ENCODE measurements around the gene RYR3.

Gene RYR3

GRCh38 chr15:33369941-33370622 lies 59.3 kb downstream of the RYR3 start:
- no peak overlapping the region for H3K4me3 ChIP-seq
- no peak overlapping the region for H3K9ac ChIP-seq
- H3K4me1 ChIP-seq: peaks cover 0 to 20% (median 0%) of the 10 kb centered on the region in 10 experiments; a peak in 6 of 20 replicates
- H3K36me3 ChIP-seq: no peaks in the 10 kb centered on the region
- H4K20me1 ChIP-seq: no peaks in the 10 kb centered on the region
- no peaks in the 10 kb centered on the region for H3K27me3 ChIP-seq
- H3K27ac ChIP-seq: no peak overlapping the region
- no peaks in the 10 kb centered on the region for H3K9me3 ChIP-seq (replicated peaks in 1 of 11)
- no peak overlapping the region for H3K4me2 ChIP-seq
- no peak for TF ChIP-seq Cebpa-rat (IDR thresholded peaks at IDR 0.05)

GRCh38 chr15:33370623-33371020 lies 59.9 kb downstream of the RYR3 start:
- Histone ChIP-seq H3K9me3 (replicated peaks in 1 of 11) (no peaks in the 10 kb centered on the region), H3K27ac (no peak overlapping the region), H3K4me1 (peaks cover 0 to 25% (median 0%) of the 10 kb centered on the region in 10 experiments; a peak in 6 of 20 replicates), H3K4me3 (no peak overlapping the region), H4K20me1 (no peaks in the 10 kb centered on the region), H3K4me2 (no peak overlapping the region), H3K36me3 (no peaks in the 10 kb centered on the region), H3K9ac (no peak overlapping the region), H3K27me3 (no peaks in the 10 kb centered on the region)
- no peak for TF ChIP-seq Cebpa-rat (IDR thresholded peaks at IDR 0.05)

- no peaks in the 10 kb centered on the region for H4K20me1 ChIP-seq
- H3K4me3 ChIP-seq: no peak overlapping the region
- no peak for TF ChIP-seq Cebpa-rat (IDR thresholded peaks at IDR 0.05)
- no peak overlapping the region for H3K4me2 ChIP-seq
- H3K9ac ChIP-seq: no peak overlapping the region
- no peak overlapping the region for H3K27ac ChIP-seq
- no peaks in the 10 kb centered on the region for H3K27me3 ChIP-seq
- H3K9me3 ChIP-seq (replicated peaks in 1 of 11): no peaks in the 10 kb centered on the region
- peaks cover 0 to 28% (median 0%) of the 10 kb centered on the region in 10 experiments; a peak in 6 of 20 replicates for H3K4me1 ChIP-seq
- H3K36me3 ChIP-seq: no peaks in the 10 kb centered on the region
Observed at GRCh38 chr15:33371159-33371558, 60.4 kb downstream of the RYR3 start.

GRCh38 chr15:33374226-33374914 lies 63.6 kb downstream of the RYR3 start:
- peaks cover 0 to 41% (median 0%) of the 10 kb centered on the region in 10 experiments; a peak in 6 of 20 replicates for H3K4me1 ChIP-seq
- H3K27ac ChIP-seq: no peak overlapping the region
- no peaks in the 10 kb centered on the region for H3K9me3 ChIP-seq (replicated peaks in 1 of 11)
- no peaks in the 10 kb centered on the region for H3K27me3 ChIP-seq
- no peak for TF ChIP-seq Cebpa-rat (IDR thresholded peaks at IDR 0.05)
- H3K4me2 ChIP-seq: peak overlapping the region in 2 of 11 experiments; percentile 36 to 51; a peak in 3 of 22 replicates
- H3K36me3 ChIP-seq: no peaks in the 10 kb centered on the region
- H3K9ac ChIP-seq: no peak overlapping the region
- no peak overlapping the region for H3K4me3 ChIP-seq
- H4K20me1 ChIP-seq: no peaks in the 10 kb centered on the region

GRCh38 chr15:33375236-33375635 lies 64.5 kb downstream of the RYR3 start:
- Histone ChIP-seq H4K20me1 (no peaks in the 10 kb centered on the region), H3K36me3 (no peaks in the 10 kb centered on the region), H3K27me3 (no peaks in the 10 kb centered on the region), H3K27ac (no peak overlapping the region), H3K4me2 (peak overlapping the region in 2 of 11 experiments; percentile 36 to 51; a peak in 3 of 22 replicates), H3K4me3 (no peak overlapping the region), H3K9me3 (replicated peaks in 1 of 11) (no peaks in the 10 kb centered on the region), H3K4me1 (peaks cover 0 to 42% (median 0%) of the 10 kb centered on the region in 10 experiments; a peak in 6 of 20 replicates), H3K9ac (no peak overlapping the region)
- no peak for TF ChIP-seq Cebpa-rat (IDR thresholded peaks at IDR 0.05)

GRCh38 chr15:33377204-33377603 lies 66.4 kb downstream of the RYR3 start:
- no peak overlapping the region for H3K4me3 ChIP-seq
- no peaks in the 10 kb centered on the region for H3K27me3 ChIP-seq
- no peak overlapping the region for H3K4me2 ChIP-seq
- no peak for TF ChIP-seq Cebpa-rat (IDR thresholded peaks at IDR 0.05)
- no peak overlapping the region for H3K9ac ChIP-seq
- no peak overlapping the region for H3K27ac ChIP-seq
- H3K4me1 ChIP-seq: peaks cover 0 to 37% (median under 1%) of the 10 kb centered on the region in 10 experiments; a peak in 8 of 20 replicates
- no peaks in the 10 kb centered on the region for H3K9me3 ChIP-seq (replicated peaks in 1 of 11)
- no peaks in the 10 kb centered on the region for H4K20me1 ChIP-seq
- no peaks in the 10 kb centered on the region for H3K36me3 ChIP-seq

- Histone ChIP-seq H3K27me3 (no peaks in the 10 kb centered on the region), H3K4me3 (no peak overlapping the region), H3K4me2 (peak overlapping the region in 2 of 11 experiments; percentile 42 to 59; a peak in 4 of 22 replicates), H3K36me3 (no peaks in the 10 kb centered on the region), H3K27ac (no peak overlapping the region), H3K9ac (no peak overlapping the region), H4K20me1 (no peaks in the 10 kb centered on the region), H3K4me1 (peaks cover 0 to 37% (median 2%) of the 10 kb centered on the region in 10 experiments; a peak in 8 of 20 replicates), H3K9me3 (replicated peaks in 1 of 11) (no peaks in the 10 kb centered on the region)
- no peak for TF ChIP-seq Cebpa-rat (IDR thresholded peaks at IDR 0.05)
Observed at GRCh38 chr15:33378866-33379480, 68.2 kb downstream of the RYR3 start.

GRCh38 chr15:33380406-33380805 lies 69.6 kb downstream of the RYR3 start:
- Histone ChIP-seq H3K27ac (no peak overlapping the region), H4K20me1 (no peaks in the 10 kb centered on the region), H3K9ac (no peak overlapping the region), H3K9me3 (replicated peaks in 1 of 11) (no peaks in the 10 kb centered on the region), H3K4me1 (peaks cover 0 to 23% (median 2%) of the 10 kb centered on the region in 10 experiments; a peak in 8 of 20 replicates), H3K27me3 (no peaks in the 10 kb centered on the region), H3K4me2 (no peak overlapping the region), H3K4me3 (no peak overlapping the region), H3K36me3 (no peaks in the 10 kb centered on the region)
- TF ChIP-seq Cebpa-rat (IDR thresholded peaks at IDR 0.05): no peak

- H3K4me3 ChIP-seq: no peak overlapping the region
- no peak for TF ChIP-seq Cebpa-rat (IDR thresholded peaks at IDR 0.05)
- no peaks in the 10 kb centered on the region for H3K36me3 ChIP-seq
- H4K20me1 ChIP-seq: no peaks in the 10 kb centered on the region
- H3K4me2 ChIP-seq: no peak overlapping the region
- H3K27me3 ChIP-seq: no peaks in the 10 kb centered on the region
- peaks cover 0 to 18% (median 2%) of the 10 kb centered on the region in 10 experiments; a peak in 6 of 20 replicates for H3K4me1 ChIP-seq
- no peak overlapping the region for H3K9ac ChIP-seq
- H3K27ac ChIP-seq: no peak overlapping the region
- no peaks in the 10 kb centered on the region for H3K9me3 ChIP-seq (replicated peaks in 1 of 11)
Observed at GRCh38 chr15:33382491-33382890, 71.7 kb downstream of the RYR3 start.
